Stimulated activated CD4-positive, alpha-beta T cell treated with anti-CD3 and anti-CD28 coated beads, Interleukin-2, amount 100 ng/mL, for 24 hours (primary cell): ENCODE data around the gene ROPN1.

ENCODE experiments used
- DNase-seq, 2 donors: peaks; one replicate each; pipeline ENCODE4 v3.0.0-alpha.2; 2020

Gene ROPN1

DNA sequence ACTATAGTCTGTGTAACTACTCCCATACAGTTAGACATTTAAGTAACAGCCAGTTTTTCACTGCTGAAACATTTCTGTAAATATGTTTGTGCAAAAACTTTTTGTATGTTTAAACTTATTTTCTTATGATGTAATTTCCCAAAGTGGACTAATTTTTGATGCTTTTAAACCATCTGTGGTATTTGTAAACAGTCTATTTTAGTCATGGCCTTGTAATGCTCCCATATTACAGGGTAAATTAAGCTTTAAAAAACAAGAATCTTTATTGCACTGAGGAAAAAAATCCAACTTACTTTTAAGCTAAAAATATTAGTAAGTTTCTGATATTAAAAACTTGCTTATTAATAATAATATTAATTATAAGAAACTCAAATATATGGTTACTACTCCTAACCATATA is 44.4 kb downstream of the ROPN1 start:
- no peak for DNase-seq

DNA sequence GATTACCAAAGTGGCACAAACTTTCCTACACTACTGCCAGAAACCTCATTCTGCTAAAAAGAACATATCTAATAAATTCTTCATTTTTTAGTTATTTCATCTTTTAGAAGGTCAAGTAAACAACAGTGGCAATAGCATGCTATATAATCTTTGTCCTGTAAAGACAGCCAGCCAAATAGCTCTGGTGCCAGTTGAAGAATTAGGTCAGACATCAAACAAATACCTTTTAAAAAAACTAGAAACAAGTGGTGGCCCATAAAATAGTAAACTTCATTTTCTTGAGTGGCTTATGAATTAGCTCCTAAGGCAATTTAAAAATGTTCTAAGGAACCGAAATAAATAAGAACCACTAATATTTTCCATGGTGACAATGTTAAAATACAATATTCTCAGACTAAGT is 50.4 kb downstream of the ROPN1 start:
- DNase-seq, result no peak

DNA sequence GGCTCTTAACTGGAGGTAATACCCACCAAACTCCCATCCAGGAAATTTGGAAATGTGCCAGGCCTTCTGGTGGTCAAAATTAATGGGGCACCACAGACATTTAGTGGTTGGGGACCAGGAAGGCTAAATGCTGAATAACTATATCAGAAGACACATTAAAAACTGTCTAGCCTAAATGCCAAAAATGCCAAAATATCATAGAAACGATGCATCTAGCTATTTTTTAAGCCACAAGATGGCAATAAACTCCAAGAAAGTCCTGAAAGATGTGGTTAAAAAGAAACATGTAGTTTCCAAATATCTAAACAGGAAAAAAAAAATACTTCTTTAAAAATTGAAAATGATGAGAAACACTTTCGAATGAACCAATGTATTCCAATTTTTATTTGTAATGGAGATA is 50.8 kb downstream of the ROPN1 start:
- DNase-seq, result no peak

DNA sequence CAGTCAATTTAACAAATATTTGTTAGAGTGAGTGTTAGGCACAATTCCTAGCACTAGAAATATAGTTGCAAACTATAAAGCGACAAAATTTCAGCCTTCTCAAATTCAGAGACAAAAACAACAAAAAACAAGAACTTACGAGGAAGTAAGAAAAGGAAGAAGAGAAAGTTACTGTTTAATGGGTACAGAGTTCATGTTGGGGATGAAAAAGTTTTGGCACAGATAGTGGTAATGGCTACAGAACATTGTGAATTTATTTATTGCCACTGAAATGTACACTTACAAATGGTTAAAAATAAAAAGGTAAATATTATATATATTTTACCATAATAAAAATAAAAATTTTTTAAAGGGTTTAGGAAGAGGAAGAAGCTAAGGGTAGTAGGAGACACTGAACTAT is 52.2 kb downstream of the ROPN1 start:
- no peak for DNase-seq

DNA sequence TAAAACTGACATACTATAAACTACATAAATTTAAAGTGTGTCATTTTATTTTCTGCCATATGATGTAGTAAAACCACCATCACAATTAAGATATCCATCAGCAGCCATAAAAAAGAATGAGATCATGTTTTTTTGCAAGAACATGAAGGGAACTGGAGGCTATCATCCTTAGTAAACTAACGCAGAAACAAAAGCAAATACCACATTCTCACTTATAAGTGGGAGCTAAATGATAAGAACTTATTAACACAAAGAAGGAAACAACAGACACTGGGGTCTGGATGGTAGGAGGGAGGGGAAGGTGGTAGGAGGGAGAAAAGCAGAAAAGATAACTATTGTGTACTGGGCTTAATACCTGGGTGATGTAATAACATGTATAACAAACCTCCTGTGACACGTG is 55.5 kb downstream of the ROPN1 start:
- DNase-seq, result no peak

DNA sequence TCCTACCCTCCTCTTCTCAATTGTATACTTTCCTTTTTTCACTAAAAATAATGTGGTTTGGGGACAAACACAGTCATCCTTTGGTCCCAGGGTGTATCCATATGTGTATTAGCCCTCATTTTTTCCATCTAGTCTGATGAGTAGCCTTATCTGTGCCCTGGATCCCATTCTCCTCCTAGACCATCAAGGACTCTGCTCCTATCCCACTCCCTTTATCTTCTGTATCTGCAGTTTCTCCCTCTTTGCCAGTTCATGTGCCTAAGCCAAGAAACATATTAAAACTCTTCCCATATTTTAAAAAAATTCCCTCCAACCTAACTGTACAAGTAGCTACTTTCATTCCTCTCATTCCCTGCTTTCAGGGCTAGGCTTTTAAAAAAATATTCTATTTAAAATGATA is 56.1 kb downstream of the ROPN1 start:
- DNase-seq, result no peak

DNA sequence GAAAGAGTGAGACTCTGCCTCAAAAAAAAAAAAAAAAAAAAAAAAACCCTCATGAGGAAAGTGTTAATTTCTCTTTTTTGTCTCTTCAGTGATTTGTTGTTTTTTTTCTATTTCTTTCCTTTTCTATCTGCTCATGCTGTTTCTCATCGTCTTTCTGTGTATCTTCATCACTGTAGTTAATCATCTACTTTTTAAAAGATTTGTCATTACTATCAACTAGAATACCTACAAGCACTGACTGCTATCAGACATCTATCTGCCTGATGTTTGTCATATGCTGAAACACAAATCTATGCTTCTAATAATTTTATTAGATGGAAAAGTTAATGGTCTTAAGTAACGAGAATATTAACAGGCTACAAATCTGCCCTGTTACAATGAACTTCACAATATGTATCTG is 57.7 kb downstream of the ROPN1 start:
- no peak for DNase-seq

DNA sequence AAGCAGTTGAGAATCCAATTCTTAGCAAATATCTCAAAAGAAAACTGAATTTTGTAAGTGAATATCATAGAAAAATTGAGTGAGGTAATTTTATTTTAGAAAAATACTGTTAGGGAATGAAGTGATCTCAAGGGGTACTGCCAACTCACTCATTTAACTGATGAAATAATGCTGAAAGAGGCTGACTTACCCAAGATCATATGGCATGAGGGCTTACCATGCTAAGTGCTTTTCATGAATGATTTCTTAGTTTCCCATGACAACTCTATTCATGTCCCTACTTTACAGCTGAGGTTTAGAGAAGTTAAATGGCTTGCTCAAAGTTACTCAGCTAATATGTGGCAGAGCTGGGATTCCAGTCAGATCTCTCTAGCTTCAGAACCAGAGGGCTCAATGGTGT is 61.5 kb downstream of the ROPN1 start:
- DNase-seq, result no peak

DNA sequence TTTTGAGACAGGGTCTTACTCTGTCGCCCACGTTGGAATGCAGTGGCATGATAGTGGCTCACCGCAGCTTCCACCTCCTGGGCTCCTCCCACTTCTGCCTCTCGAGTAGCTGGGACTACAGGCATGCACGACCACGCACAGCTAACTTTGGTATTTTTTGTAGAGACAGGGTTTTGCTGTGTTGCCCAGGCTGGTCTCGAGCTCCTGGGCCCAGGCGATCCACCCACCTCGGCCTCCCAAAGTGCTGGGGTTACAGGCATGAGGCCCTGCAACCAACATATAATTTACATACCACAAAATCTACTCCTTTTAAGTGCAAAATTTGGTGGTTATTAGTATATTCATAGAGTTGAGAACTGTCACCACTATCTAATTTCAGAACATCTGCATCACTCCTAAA is 62.6 kb downstream of the ROPN1 start:
- DNase-seq, result no peak

DNA sequence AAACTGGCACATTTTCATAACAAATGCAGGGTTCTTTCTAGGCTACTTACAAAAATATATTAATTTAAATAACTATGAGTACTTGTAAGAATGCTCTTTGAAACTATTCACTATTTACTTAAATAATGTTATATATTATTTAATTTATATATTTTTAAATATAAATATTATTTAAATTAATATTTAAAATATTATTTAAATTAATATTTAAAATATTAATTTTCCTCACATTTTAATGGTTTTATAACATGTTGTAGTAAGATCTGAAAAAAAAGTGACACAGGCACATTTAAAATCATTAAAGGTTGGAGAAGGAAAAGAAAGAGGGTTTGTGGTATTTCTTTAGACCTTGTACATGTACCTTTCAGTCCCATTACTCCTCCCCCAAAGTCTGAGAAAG is 65.5 kb downstream of the ROPN1 start:
- DNase-seq, result no peak

DNA sequence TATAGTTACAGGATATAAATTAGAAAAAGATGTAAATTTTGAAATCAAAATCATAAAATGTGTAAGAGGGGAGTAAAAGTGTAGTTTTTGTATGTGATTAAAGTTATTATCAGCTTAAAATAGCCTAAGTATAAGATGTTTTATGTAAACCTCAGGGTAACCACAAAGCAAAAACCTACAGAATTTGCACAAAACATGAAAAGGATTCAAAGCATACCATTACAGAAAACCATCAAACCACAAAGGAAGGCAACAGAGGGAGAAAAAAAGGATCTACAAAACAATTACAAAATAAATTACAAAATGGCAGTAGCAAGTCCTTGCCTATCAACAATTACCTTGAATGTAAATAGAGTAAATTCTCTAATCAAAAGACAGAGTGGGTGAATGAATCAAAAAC is 71.1 kb downstream of the ROPN1 start:
- DNase-seq, result no peak

DNA sequence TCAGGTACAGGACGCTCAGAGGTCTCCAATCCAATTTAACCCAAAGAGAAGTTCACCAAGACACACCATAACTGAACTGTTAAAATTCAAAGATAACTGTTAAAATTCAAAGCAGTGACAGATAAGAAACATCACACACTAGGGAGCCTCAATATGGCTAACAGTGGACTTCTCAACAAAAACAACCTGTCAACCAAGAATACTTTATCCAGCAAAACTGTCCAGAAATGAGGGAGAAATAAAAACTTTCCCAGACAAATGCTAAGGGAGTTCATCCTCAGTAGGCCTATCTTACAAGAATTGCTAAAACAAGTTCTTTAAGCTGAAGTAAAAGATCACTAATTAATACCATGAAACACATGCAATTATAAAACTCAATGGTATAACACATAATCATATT is 71.5 kb downstream of the ROPN1 start:
- DNase-seq, result no peak

DNA sequence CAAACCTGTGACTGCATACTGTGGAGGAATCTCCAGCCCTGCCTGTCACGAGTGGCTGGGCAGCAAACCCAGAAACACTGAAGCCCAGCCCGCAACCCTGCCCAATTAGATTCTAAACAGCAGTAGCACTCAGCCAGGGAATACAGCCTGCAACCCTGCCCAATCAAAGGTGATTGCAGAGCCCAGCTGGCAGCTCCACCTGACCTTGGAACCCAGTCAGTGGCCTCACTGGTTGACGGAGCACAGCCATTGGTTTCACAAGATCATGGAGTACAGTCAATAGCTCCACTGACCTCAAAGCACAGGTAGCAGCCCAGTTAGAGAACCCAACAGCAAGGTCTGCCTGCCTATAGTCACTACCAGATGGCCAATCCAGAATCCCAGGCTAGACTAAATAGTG is 72.6 kb downstream of the ROPN1 start:
- no peak for DNase-seq
